ENCODE data around the gene AAGAB.

Gene AAGAB

GRCh38 chr15:67207555-67208207 is 46.8 kb downstream of the AAGAB start:
- DNase-seq, result no peak

DNA sequence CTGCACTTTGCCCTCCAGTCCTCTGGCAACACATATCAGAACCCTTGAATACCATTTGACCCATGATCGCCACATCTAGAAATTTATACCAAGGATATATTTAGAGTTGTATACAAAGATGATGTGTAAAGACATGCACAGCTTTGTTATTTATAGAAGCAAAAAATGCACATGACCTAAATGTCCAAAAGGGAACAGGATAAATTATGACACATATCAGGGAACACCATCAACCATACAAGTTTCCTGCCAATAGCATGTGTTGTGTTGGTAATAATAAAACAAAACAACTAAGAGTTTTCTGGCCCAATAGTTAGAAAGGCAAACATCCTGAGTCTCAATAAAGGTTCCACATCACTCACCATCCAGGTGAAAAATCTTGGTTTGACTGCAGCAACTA is 51.5 kb downstream of the AAGAB start:
- no peak for DNase-seq

GRCh38 chr15:67202091-67202490 is 52.4 kb downstream of the AAGAB start:
- no peak for DNase-seq

- DNase-seq, result no peak
These were observed 53.3 kb downstream of the AAGAB start for GRCh38 chr15:67201136-67201535.

GRCh38 chr15:67199881-67200763 is 54.3 kb downstream of the AAGAB start:
- no peak for DNase-seq

- DNase-seq, result no peak
These were observed 55.1 kb downstream of the AAGAB start for GRCh38 chr15:67199391-67199790.

DNA sequence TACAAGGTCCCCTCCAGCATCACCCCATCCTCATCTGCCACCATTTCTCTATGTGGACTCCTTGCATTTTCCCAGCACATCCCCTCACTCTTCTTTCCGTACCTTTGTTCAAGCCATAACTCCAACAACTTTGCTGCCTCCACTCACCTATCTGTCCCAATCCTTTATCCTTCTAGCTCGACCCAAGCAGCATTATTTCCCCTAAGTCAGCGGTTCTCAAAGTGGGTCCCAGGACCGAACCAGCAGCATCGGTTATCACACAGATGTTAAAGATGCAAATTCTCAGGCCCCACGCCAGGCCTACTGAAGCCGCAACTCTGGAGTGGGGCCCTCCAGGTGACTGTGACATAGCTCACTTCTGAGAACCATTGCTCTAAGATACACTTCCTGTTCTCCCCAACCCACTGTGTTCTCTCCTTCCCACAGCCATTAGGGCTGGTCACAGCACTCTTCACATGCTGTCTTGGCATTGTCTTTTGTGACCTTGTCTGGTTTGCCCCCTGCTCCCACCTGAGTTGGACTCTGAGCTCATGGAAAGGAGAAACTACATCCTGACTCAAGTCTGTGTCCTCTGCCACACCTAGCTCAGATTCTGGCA is 56.2 kb downstream of the AAGAB start:
- DNase-seq, result no peak

DNA sequence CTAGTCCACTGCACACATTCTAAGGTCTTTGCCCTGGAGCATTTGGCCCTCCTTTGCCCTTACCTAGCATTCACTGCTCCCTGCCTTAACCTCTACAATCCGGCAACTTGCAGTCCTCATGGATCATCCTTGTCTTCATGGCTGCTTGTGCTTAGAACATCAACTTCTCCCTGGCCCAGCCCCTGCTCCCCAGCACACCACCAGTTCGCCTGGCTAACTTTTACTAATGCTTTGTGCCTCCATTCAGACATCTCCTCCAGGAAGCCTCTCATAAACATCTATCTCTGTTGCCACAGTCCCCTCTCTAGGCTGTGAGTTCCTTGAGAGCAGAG is 57.1 kb downstream of the AAGAB start:
- no peak for DNase-seq

- DNase-seq, result no peak
These were observed 57.6 kb downstream of the AAGAB start for GRCh38 chr15:67196672-67197363.

- DNase-seq, result no peak
These were observed 58.2 kb downstream of the AAGAB start for GRCh38 chr15:67196222-67196621.

DNA sequence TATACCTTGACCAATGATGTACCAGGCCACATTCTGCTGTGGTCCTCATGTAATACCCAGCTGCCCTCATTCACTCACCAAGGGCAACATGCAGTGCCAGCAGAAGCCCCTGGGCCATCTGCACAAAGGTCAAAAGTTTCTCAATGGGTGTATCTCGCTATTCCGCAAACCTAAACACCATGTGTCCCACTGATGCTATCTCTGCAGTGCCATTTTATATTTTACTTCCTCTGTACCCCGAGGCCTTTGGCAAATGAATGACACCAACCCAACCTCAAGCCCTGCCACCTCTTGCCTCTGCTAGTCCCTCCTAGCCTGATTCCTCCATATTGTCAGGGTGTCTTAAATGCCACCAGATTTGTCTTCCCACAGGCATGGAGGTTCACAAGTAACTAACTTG is 59.2 kb downstream of the AAGAB start:
- DNase-seq, result no peak

DNA sequence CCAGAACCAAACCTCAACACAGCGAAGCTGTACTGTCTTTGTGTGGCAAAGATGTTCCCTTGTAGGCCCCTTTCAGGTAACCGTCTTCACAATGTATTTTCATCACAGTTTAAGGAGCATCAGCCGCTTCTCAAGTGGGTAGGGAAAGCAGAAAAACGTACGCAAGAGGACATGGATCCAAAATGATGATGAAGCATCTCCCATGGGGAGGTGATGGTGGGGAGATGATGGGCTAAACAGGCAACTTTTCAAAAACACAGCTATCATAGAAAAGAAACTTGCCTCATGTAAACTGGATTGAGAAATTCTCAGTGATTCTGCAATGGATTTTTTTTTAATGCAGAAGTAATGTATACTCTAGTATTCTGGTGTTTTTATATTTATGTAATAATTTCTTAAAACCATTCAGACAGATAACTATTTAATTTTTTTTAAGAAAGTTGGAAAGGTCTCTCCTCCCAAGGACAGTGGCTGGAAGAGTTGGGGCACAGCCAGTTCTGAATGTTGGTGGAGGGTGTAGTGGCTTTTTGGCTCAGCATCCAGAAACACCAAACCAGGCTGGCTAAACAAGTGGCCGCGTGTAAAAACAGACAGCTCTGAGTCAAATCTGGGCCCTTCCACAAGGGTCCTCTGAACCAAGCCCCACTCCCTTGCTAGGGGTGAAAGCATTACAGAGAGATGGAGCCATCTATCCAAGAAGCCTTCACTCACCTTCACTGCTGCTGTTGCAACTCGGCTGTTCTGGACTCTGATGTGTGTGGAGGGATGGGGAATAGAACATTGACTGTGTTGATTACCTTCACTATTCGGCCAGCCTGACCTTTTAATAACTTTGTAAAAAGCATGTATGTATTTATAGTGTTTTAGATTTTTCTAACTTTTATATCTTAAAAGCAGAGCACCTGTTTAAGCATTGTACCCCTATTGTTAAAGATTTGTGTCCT is 60.0 kb downstream of the AAGAB start:
- DNase-seq, result no peak

DNA sequence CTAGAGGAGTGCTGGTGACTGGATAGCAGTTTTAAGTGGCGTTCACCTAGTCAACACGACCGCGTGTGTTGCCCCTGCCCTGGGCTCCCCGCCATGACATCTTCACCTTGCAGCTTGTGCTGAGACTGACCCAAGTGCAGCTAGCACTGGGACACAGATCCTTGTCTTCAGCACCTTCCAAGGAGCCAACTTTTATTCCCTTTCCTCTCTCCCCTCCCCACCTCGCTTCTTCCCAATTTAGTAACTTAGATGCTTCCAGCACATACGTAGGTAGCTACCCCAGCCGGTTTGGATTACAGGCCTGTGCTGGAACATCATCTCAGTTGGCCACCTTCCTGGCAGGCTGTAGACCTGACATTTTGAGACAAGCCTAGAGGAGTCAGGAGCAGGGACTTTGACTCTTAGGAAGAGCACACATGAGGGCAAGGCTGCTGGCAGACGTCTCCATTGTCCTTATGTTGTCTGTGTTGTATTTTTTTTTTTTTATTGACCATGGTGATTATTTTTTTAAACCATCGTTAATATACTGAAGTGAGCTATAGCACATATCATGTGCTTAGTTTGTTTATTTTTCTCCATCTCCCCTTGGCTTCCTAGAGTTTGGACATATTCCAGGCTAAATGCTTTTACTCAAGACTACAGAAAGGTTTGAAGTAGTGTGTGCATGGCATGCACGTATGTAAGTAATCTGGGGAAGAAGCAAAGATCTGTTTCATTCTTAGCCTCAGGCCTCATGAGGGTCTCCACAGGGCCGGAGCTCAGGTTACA is 61.1 kb downstream of the AAGAB start:
- no peak for DNase-seq

GRCh38 chr15:67192185-67192820 is 62.2 kb downstream of the AAGAB start:
- no peak for DNase-seq

DNA sequence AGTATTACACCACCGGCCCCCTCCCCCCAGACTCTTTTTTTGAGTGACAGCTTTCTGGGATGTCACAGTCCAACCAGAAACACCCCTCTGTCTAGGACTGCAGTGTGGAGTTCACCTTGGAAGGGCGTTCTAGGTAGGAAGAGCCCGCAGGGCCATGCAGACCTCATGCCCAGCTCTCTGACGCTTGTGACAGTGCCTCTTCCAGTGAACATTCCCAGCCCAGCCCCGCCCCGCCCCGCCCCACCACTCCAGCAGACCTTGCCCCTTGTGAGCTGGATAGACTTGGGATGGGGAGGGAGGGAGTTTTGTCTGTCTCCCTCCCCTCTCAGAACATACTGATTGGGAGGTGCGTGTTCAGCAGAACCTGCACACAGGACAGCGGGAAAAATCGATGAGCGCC is 63.6 kb downstream of the AAGAB start:
- no peak for DNase-seq

- DNase-seq, result no peak
These were observed 64.1 kb downstream of the AAGAB start for GRCh38 chr15:67190326-67190725.

DNA sequence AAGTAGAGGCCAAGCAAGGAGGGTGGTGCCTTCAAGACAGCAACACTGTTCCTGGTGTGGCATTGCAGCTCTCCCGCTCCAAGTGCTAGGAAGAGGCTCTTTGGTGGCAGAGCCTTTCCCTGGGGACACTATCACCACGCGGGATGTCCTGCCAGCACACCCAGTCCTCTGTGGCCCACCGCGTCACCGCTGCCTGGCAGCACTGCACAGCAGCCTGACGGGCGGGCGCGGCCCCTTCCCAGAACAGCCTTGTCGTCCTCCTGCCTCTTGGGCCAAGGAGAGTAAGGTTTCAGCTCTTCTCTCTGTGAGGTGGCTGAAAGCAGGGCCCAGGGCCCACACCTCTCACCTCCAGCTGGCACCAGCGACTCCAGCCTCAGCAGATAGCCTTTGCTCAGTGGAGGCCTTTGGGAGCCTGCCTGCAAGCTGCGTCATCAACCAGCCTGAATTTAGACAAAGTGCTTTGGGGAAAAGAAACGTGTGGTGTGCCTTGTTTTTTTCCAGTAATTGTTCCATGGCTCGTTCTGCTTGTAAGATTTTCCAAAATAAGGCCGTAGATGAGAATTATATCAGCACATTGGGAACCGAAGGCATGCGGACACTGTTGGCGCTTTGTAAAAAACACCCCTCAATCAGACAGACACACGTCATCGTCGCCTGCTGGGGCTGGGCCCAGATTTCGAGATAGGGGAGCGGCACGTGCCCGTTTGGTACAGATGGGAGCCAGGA is 65.0 kb downstream of the AAGAB start:
- no peak for DNase-seq

DNA sequence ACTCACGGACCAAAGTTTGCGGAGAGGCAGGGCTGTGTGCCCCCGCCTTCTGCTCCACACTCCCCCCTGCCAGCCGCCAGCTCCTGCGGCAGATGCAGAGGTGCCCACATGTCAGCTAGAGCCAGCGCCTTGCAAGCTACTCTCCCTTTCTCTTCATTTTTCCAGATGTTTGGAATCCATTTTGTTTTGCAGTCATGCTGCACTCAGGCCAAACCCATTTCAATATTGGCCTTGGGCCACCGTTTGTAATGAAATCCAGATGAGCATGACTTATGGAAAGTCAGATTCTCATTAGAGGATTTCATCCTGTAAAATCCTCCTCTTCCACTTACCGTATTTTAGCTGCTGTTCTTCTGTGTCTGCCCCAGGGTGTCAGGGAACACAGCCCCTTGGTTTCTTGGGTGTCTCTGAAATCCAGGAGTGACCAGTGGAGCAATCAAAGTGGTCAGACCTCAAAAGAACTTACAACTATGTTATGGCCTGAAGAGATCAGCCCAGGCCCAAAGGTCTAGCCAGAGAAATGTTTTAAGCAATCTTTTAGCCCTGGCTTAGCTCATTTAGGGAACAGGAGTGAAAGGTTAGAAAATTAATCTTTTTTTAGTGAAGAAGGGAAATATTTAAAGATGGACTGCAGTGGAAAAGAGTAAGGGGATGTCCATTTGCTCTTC is 65.8 kb downstream of the AAGAB start:
- no peak for DNase-seq

DNA sequence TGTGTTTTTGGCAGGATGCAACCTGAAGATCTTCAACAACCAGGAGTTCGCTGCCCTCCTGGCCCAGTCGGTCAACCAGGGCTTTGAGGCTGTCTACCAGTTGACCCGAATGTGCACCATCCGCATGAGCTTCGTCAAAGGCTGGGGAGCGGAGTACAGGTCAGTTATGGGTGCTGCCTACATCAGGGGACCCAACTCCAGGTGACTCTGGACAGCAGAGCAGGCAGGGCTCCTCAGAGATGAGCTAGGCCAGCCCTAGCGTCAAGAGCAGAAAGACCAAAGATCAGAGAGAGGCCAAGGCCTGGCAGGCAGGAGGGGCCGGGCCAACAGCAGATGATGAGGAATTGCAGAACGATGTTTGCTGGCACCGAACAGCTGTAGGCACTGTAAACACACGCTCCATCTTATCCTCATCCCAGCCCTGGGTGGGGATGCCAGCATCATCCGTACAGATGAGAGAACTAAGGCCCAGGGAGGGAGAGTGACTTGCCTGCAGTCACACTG is 67.1 kb downstream of the AAGAB start:
- no peak for DNase-seq

GRCh38 chr15:67186688-67187087 is 67.8 kb downstream of the AAGAB start:
- no peak for DNase-seq

All from stimulated activated naive CD4-positive, alpha-beta T cell treated with Interleukin-2 at 50 U/mL for 16 hours (primary cell).